Activated CD8-positive, alpha-beta T cell treated with anti-CD3 and anti-CD28 coated beads for 36 hours (primary cell): ENCODE measurements around the gene TIMM23. TPM values are rescaled to one million over a fixed set of nuclear protein-coding genes. Genes with fewer than 3 reads are reported as not detected.
A peak's percentile ranks its signal among the peaks of the same experiment; 100 is the strongest.

Experiments used
- ATAC-seq: fragments of 200-7000 bp; cut with Tn5 transposase; one replicate; pipeline ENCODE4 v1.10.0; 2021; ENCODE audit warnings: mild to moderate bottlenecking, moderate library complexity
- CTCF ChIA-PET: fragments of 350-600 bp; sonication (Branson Sonifier 250); formaldehyde crosslinking; loops from one replicate; lab custom pipeline; 2021; ENCODE audit warnings: antibody characterized with exemption; lab: Charles Lee
- POLR2A ChIA-PET: fragments of 350-600 bp; sonication (Branson Sonifier 250); formaldehyde crosslinking; loops from one replicate; lab custom pipeline; 2021; ENCODE audit warnings: antibody characterized with exemption; lab: Charles Lee
- DNase-seq: peaks from one replicate; pipeline ENCODE4 v3.0.0-alpha.2; 2020
- H3K27ac Mint-ChIP-seq: one replicate; pipeline ENCODE4 v1.8.0; 2021; ENCODE audit warnings: mild to moderate bottlenecking, mixed read lengths
- H3K27me3 Mint-ChIP-seq: one replicate; pipeline ENCODE4 v1.8.0; 2021; ENCODE audit warnings: mixed read lengths
- H3K36me3 Mint-ChIP-seq: one replicate; pipeline ENCODE4 v1.8.0; 2021; ENCODE audit warnings: low read depth, mixed read lengths
- H3K4me1 Mint-ChIP-seq: one replicate; pipeline ENCODE4 v1.8.0; 2021; ENCODE audit warnings: low read depth, mixed read lengths
- H3K4me3 Mint-ChIP-seq: one replicate; pipeline ENCODE4 v1.8.0; 2021; ENCODE audit warnings: mild to moderate bottlenecking, moderate library complexity, mixed read lengths
- H3K9me3 Mint-ChIP-seq: one replicate; pipeline ENCODE4 v1.8.0; 2021; ENCODE audit warnings: mixed read lengths
- intact Hi-C: fragments of 100-400 bp; cut with micrococcal nuclease; formaldehyde crosslinking; loops from one replicate; pipeline ENCODE4 v1.10.0; 2022
- total RNA-seq, 2 experiments: library from RNA; stranded (reverse); gene quantifications; one replicate each; pipeline ENCODE4 v1.2.3, GENCODE V29; 2021
- TF ChIP-seq, protein P1 (sequence below): fragments of 200-600 bp; IDR thresholded peaks from one replicate; pipeline ENCODE4 v1.8.0; 2022; ENCODE audit warnings: antibody characterized with exemption, mild to moderate bottlenecking

The TIMM23 gene
- total RNA-seq, 2 experiments from 2014 or later: 70.7 to 76.2 TPM

DNA sequence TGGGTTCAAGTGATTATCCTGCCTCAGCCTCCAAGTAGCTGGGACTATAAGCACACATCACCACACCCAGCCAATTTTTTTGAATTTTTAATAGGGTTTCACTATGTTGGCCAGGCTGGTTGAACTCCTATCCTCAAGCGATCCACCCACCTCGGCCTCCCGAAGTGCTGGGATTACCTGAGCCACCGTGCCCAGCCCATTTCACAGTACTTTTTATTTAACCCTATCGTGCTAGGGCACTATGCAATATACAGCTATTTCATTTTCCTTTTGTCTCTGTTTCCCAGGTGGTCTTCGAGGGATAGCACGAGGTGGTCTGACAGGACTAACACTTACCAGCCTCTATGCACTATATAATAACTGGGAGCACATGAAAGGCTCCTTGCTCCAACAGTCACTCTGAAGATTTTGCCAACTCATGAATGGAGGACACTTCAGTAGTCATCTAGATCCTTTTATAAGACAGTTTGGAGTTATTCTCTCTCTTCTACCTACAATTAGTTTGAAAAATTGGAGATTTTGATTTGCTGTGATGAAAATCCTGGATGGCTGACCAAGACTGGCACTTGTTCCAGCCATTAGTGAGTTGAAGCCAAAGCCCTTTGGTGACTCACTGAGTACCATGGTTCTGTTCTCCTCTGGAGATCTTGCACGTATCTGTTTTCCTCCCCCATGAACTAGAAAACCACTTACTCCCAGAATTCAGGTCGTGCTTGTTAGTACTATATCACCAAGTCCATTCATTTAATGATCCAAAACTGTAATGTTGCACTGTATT, 30.8 kb downstream of the TIMM23 start:
- ChIA-PET POLR2A (no interaction called here), CTCF (interaction anchor here (2.3 kb wide), 1 partner anchor 15 kb away, joined by 5 read pairs; no protein-coding TSS in a partner anchor)
- Mint-ChIP-seq H3K4me3 (no peak overlapping the region), H3K9me3 (peaks cover 1% of the 10 kb centered on the region), H3K27ac (peak overlapping the region; percentile 47), H3K4me1 (no peaks in the 10 kb centered on the region), H3K36me3 (peaks cover 43% of the 10 kb centered on the region), H3K27me3 (no peaks in the 10 kb centered on the region)
- TF ChIP-seq, protein P1, sequence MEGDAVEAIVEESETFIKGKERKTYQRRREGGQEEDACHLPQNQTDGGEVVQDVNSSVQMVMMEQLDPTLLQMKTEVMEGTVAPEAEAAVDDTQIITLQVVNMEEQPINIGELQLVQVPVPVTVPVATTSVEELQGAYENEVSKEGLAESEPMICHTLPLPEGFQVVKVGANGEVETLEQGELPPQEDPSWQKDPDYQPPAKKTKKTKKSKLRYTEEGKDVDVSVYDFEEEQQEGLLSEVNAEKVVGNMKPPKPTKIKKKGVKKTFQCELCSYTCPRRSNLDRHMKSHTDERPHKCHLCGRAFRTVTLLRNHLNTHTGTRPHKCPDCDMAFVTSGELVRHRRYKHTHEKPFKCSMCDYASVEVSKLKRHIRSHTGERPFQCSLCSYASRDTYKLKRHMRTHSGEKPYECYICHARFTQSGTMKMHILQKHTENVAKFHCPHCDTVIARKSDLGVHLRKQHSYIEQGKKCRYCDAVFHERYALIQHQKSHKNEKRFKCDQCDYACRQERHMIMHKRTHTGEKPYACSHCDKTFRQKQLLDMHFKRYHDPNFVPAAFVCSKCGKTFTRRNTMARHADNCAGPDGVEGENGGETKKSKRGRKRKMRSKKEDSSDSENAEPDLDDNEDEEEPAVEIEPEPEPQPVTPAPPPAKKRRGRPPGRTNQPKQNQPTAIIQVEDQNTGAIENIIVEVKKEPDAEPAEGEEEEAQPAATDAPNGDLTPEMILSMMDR: no peak
- ATAC-seq (no peak), DNase-seq (no peak)
- intact Hi-C loops: no loop called here

DNA sequence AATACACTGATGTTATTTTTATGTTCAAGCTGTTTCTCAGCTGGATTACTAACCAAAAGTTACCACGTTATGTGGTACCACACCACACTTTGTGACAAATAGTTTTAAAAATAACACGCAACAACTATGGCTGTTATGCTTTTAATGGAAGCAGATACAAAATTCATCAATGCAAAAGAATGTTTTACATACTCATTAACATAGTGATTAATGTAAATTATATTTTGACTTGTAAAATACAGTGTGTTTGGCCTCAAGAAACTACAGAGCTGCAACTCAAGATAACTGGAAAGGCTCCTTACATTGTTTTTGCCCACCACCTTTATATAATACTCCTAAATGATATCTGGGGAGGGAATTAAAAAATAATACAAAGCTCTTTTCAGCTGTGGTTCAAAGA, 32.7 kb downstream of the TIMM23 start:
- no peak for ATAC-seq
- ChIA-PET POLR2A (interaction anchor here (1.0 to 1.1 kb wide), 2 partner anchors 13 to 20 kb away, joined by 4 read pairs; no protein-coding TSS in a partner anchor), CTCF (interaction anchor here (0.7 to 1.0 kb wide), 3 partner anchors 11 to 225 kb away, joined by 3 to 4 read pairs (median 3); no protein-coding TSS in a partner anchor)
- H3K9me3 Mint-ChIP-seq: no peaks in the 10 kb centered on the region
- no peak overlapping the region for H3K4me3 Mint-ChIP-seq
- no peaks in the 10 kb centered on the region for H3K4me1 Mint-ChIP-seq
- TF ChIP-seq, protein P1: no peak
- H3K27me3 Mint-ChIP-seq: no peaks in the 10 kb centered on the region
- no peak overlapping the region for H3K27ac Mint-ChIP-seq
- intact Hi-C loops: no loop called here
- H3K36me3 Mint-ChIP-seq: peaks cover 36% of the 10 kb centered on the region
- DNase-seq: no peak

DNA sequence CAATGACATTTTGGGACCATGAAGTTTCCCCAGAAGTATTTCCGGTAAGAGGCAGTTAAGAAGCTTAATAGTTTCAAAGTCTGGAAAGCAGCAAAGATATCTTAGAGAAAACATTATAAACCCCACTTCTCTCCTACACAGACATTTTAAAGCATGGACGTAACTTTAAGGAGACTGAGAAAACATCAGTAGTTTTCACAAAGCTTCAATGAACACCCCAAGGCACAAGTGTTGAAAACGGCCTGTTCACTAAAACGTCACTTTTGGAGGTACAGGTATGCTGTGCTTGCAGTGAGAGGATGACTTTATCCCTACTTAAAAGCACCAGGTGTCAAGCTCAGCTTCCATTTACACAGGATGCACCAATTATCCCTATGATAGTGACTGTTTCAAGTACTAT, 33.1 kb downstream of the TIMM23 start:
- ChIA-PET POLR2A (interaction anchor here (1.0 to 1.1 kb wide), 2 partner anchors 13 to 19 kb away, joined by 4 read pairs; no protein-coding TSS in a partner anchor), CTCF (interaction anchor here (0.7 to 1.0 kb wide), 3 partner anchors 10 to 224 kb away, joined by 3 to 4 read pairs (median 3); no protein-coding TSS in a partner anchor)
- no peaks in the 10 kb centered on the region for H3K4me1 Mint-ChIP-seq
- no peak overlapping the region for H3K4me3 Mint-ChIP-seq
- no peak overlapping the region for H3K27ac Mint-ChIP-seq
- no peak for ATAC-seq
- H3K9me3 Mint-ChIP-seq: no peaks in the 10 kb centered on the region
- TF ChIP-seq, protein P1: no peak
- peaks cover 34% of the 10 kb centered on the region for H3K36me3 Mint-ChIP-seq
- no peak for DNase-seq
- intact Hi-C loops: no loop called here
- H3K27me3 Mint-ChIP-seq: no peaks in the 10 kb centered on the region

DNA sequence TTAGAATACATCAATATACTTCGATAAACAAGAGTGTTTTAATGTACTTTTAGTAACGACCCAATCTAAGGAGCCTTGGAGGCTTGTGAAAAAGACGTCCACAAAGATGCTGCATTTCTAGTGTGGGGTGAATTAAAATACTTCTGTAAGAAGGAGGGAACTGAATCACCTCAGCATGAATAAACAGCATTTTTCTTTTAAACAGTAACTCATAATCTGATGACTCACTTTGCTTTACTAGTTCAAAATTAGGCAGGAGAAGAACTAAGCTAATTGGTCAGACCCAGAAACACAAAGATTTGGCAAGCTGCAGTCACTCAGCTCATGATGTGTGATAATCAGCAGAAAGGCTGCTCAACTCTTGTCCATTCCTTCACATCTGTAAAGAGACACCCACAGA, 33.9 kb downstream of the TIMM23 start:
- Mint-ChIP-seq H3K36me3 (peaks cover 35% of the 10 kb centered on the region), H3K4me1 (no peaks in the 10 kb centered on the region), H3K4me3 (no peak overlapping the region), H3K27ac (peak overlapping the region; percentile 71), H3K9me3 (no peaks in the 10 kb centered on the region), H3K27me3 (no peaks in the 10 kb centered on the region)
- DNase-seq (no peak), ATAC-seq (no peak)
- intact Hi-C loops: no loop called here
- ChIA-PET POLR2A (interaction anchor here (1.9 kb wide), 1 partner anchor 13 kb away, joined by 10 read pairs; no protein-coding TSS in a partner anchor), CTCF (interaction anchor here (1.4 kb wide), 1 partner anchor 15 kb away, joined by 4 read pairs; no protein-coding TSS in a partner anchor)
- TF ChIP-seq, protein P1: no peak

DNA sequence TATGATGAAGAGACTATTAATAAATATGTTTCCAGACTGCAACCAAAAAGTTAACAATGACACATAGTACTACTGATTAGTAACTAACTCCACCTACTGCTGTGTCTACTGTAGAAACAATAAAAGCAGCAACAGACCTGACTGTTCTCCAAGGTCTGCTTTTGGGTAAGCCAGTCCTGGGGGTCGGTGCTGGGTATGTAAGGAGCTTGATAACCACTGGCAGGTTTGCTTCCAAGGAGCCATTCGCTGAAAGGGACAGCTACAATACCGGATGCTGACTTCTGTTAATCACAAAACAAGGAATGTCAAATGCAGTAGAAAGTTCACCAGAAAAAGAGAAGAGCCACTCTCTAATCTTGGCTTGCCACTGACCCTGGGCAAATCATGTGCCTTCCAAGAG, 40.5 kb downstream of the TIMM23 start:
- Mint-ChIP-seq H3K4me1 (peaks cover 20% of the 10 kb centered on the region), H3K27ac (peak overlapping the region; percentile 42), H3K36me3 (peaks cover 51% of the 10 kb centered on the region), H3K9me3 (no peaks in the 10 kb centered on the region), H3K4me3 (no peak overlapping the region), H3K27me3 (no peaks in the 10 kb centered on the region)
- CTCF ChIA-PET: interaction anchor here (0.6 to 1.1 kb wide), 2 partner anchors 8 to 13 kb away, joined by 3 read pairs; no protein-coding TSS in a partner anchor
- no peak for ATAC-seq
- intact Hi-C loops: no loop called here
- TF ChIP-seq, protein P1: no peak
- POLR2A ChIA-PET: no interaction called here
- DNase-seq: no peak
